ENCODE results near the gene DOCK3.

Gene DOCK3

DNA sequence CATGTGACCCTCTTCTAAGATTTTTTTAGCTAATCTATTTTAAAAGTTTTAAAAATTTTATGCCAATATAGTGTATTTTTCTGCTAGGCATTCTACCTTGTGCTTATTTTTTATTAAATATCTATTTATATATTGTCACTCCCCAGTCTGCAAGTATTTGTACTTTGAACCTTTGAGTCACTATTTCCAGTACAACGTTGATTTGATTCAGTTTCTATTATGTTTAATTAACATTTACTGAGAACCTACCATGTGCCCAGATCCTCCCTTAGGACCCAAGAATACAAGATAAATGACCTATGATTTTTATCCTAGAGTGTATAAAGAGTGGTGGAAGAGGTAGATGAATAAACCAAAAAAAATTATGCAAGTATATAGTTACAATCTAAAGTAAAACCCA is 311.2 kb downstream of the DOCK3 start:
- no peak for TF ChIP-seq CTCF (IDR thresholded peaks at IDR 0.05)

- no peak for TF ChIP-seq CTCF (IDR thresholded peaks at IDR 0.05)
Observed at GRCh38 chr3:50986726-50987125, 312.0 kb downstream of the DOCK3 start.

DNA sequence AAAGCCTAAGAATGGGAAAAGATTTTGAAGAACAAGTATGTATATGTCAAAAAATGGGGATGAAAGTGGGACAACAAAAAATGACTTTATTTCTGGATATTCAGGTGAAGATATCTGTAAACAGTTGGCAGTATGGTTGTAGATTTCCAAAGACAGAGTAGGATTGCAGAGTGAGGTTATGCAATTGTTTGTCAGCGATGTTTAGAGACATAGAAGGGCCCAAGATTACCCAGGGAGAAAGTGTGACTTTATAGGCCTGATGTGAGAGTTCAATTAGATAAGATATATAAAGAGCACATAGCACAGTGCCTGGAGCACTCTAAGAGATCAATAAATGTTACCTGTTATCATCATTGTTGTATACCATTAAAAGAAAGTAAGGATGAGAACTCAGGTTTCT is 319.8 kb downstream of the DOCK3 start:
- TF ChIP-seq CTCF (IDR thresholded peaks at IDR 0.05) = no peak

DNA sequence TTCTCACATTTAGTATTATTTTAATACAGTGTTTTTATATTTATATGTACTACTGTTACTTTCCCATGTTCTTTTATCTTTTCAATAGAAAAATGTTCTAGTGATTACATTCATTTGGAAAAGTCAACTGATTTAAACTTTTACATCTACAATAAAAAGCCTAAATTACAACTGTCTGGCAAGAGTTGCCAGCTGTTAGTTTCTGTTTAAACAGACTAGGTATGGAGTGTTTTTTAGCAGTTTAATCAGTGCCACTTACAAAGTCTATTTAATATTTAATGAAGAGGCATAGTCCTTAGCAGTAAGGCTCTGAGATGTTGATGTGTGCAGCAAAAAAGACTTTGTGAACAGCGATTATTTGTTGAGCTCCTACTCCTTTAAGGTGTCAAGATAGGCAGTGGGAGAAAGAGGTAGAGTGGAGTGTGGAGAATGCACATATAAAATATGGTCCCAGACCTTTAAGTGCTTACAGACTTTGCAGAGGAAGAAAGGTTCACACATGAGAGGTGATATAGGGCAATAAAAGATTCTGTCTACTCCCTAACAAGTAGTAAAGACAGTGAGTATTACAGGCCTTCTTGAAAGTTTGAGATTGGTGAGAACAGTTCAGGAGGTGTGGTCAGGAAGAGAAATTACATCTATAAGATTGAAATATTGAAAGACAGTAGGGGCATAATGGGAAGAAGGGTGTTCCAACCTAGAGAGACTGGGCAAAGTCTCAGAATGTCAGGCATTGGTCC is 320.5 kb downstream of the DOCK3 start:
- TF ChIP-seq CTCF (IDR thresholded peaks at IDR 0.05) = no peak

GRCh38 chr3:51002495-51002894 is 327.8 kb downstream of the DOCK3 start:
- no peak for TF ChIP-seq CTCF (IDR thresholded peaks at IDR 0.05)

DNA sequence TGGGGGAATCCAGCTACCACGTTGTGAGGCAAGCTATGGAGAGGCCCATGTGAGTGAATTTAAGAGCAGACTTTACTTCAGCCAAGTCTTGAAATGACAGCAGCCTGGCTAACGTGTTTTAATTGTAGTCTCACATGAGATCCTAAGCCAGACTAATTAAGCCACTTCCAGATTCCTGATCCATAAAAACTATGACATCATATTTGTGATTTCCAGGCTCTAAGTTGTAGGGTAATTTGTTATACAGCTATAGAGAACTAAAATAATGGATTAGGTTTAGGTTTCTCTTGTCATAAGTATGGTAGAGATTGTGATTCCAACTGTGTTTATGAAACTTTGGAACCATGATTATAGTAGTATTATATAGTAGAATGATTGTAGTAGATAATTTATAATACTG is 329.5 kb downstream of the DOCK3 start:
- TF ChIP-seq CTCF (IDR thresholded peaks at IDR 0.05) = no peak

GRCh38 chr3:51024121-51024520 is 349.4 kb downstream of the DOCK3 start:
- no peak for TF ChIP-seq CTCF (IDR thresholded peaks at IDR 0.05)
